HG03469 (cell line): ENCODE measurements around the gene PYGO2.
A peak's percentile ranks its signal among the peaks of the same experiment; 100 is the strongest.
"Not testable (repeated sequence)": the region's sequence is repeated elsewhere in the genome, so short reads cannot be mapped to it uniquely, and the experiment has no call there.

ENCODE experiments used
- ATAC-seq: cut with Tn5 transposase; IDR thresholded peaks from one replicate; pipeline ENCODE4 v1.9.1; 2021; ENCODE audit warnings: mild to moderate bottlenecking, moderate library complexity, moderate number of reproducible peaks; ENCODE audit not compliant: unreplicated experiment

The PYGO2 gene

DNA sequence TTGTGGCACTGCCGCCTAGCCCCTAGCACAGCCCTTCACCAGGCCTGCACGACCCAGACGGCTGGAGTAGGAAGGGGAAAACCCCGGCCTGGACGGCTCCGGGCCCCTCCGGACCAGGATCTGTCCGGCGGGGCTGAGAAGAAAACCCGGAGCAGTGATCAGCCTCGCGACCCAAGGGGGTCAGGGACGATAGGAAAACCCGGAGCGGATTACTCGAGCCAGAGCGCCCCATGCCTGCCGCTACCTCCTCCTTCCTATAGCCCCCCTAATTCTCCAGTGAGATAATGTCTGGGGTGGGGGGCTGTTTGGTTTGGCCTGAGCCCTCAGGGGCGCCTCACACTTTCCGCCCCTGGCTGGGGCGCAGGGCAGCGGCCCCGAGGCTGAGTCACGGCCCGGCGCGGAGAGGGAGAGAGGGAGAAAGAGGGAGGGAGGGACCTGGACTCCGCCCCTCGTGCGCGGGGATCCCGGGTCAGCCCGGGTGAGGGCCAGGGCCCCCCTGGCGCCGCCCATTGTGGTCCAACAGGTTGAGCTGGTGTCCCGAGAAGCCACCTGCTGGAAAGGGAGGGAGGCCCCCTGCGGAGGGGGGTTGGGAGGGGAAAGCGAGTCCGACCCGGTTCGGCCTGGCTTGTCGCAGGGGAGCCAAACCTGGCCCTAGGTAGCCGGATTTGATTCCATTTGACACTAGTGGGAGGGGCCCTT, 39.3 kb upstream of the PYGO2 start:
- peak; percentile 22 for ATAC-seq

DNA sequence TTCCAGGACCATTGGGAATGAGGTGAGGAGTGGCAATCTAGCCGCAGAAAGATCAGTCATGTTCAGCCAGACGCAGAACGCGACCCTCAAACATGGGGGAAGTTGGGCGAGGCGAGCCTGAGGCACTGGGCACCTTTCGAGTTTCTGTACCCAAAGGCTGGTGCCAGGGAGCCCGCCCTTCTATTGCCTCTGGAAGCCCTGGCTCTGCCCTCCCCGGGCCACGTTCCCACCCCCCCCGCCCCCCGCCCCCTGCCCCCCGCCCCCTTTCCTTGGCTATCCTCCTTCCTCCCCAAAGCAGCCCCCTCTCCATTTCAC, 38.8 kb upstream of the PYGO2 start:
- no peak for ATAC-seq

DNA sequence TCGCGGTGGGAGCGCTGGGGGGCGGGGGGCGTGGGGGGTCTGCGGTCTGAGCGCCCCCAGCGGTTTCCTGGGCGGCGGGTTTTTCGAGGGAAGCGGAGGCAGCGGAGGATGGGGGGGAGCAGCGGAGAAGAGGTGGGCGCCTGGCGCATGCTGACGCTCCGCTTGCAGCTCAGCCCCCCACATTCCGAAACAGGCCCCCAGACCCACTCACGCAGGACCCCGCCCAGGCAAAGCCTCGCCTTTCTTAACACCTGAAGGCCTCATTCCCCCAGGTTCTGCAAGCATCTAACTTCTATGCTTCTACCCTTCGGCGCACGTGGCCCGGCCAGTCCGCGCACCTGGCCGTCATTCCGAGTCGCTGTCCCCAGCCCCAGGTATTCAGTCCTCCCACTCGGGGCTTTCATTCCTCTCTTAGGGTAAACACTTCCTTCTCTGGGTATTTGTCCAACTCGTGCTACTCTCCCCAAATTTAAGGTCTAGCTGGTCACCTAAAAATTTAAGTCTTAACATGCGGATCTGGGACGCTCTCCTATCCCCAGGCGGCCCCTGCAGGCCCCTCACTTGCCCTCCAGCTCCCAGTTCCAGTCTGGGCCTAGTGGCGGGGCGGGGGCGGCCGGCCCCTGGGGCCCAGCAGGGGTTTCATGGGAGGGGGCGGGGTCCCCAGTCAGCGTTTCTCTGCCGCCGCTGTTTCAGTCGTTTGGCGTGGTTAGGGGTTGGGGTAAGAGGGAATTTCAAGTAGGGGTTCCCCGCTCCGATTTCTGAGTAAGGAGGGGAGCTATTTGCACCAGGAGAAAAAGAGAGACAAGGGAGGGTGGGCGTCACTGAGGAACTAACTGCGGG, 38.2 kb upstream of the PYGO2 start:
- no peak for ATAC-seq

DNA sequence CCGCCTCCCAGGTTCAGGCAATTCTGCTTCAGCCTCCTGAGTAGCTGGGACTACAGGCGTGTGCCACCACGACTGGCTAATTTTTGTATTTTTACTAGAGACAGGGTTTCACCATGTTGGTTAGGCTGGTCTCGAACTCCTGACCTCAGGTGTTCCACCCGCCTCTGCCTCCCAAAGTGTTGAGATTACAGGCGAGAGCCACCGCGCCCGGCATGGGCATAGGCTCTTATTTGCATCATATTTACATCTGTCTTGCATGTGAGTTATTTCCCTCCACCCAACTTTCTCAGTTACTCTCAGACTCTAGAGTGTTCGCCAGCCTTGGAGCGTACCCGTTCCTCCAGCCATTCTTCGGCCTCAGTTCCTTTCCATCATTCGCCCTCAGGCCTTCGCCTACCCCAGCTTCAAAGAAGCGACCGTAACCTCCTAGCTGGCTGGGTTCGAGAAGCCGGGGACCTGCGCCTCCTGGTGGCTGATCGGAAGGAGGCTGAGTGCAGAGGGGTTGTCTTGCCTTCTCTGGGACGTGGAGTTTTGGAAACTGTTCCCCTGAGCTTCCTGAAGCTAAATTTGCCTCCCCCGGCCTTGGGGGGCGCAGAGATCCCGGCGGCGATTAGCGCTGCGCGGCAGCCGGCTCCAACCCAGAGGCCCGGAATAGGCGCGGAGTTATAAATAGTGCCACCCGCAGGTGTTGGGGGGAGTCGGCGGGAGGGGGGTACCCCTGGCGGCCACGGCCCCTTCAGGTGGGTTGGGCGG, 37.4 kb upstream of the PYGO2 start:
- no peak for ATAC-seq

DNA sequence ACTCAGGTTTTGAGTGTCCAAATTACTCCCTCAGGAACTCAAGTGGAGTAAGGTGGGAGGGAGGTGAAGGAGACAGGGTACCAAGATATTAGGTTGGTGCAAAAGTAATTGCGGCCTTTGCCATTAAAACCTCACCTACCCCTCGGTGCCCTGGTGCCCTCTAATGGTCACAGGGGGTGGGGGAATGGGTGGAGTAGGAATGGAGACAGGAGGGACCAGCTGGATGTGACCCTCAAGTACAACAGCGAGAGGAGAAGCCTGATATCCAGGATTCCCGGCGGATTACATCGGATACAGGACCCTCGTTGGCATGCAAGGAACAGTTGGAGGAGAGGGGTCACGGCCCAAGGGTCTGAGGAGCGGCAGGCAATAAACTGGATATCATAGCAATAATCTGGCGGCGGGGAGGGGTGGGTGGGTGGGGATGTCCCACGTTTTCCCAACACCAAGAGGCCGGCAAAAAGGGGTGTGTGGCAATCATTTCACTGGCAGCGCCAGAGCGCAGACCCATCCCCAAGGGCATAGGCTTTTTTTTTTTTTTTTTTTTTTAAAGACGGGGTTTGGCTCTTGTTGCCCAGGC, 36.7 kb upstream of the PYGO2 start:
- ATAC-seq: no peak

DNA sequence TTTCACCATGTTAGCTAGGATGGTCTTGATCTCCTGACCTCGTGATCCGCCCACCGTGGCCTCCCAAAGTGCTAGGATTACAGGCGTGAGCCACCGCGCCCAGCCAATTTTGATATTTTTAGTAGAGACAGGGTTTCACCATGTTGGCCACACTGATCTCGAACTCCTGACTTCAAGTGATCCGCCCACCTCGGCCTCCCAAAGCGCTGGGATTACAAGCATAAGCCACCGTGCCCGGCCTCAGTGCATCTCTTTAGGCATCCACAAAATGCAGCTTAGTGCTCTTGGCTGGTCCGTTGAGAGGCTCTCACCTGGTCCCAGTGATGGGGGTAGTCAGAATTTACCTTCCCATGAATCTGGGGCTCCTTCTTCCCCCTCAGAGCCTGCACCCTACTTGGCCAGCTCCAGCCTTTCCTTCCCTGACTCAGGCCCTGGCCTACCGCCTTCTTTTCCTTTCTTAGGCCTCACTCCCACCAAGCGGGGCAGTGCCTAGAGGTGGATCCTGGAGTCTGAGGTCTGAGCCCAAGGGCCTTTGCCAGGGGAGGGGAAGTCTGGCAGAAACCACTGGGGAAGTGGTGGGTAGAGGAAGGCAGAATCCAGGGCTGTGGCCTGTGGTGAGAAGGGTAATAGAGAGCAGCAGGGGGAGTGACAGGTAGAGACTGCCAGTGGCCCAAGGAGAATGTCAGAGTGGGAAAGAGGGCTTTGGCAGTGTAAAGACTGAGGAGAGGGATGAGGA, 35.6 kb upstream of the PYGO2 start:
- no peak for ATAC-seq

DNA sequence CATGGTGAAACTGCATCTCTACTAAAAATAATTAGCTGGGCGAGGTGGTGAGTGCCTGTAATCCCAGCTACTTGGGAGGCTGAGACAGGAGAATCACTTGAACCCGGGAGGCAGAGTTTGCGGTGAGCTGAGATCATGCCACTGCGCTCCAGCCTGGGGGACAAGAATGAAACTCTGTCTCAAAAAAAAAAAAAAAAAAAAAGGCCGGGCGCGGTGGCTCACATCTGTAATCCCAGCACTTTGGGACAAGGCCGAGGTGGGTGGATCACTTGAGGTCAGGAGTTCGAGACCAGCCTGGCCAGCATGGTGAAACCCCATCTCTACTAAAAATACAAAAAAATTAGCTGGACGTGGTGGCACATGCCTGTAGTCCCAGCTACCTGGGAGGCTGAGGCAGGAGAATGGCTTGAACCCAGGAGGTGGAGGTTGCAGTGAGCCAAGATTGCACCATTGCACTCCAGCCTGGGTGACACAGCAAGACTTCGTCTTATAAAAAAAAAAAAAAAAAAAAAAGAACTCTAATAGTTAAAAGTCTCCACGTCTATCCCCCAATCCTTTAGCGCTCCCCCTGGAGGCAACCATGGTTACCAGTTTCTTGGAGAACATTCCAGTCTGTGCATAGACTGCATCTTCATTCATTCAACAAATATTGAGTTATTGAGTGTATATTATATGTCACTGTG, 33.9 kb upstream of the PYGO2 start:
- ATAC-seq: not testable (repeated sequence)

DNA sequence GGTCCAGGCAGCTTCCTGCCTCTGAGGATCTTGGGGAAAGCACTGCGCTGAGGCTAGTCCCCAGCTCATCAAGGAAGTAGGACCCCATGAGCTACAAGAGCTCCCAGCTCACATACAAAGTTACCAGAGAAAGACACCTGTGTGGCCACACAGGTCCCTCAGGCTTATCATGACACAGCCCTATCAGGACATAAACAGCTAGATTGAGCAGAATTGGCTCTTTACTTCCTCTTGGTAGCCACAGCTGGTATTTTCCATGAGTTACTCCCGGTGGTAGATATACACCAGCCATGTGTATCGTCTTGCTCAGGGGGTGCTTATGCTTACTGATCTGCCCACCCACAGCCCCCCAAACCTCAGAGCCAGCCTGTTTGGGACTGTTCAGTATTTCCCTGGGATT, 33.0 kb upstream of the PYGO2 start:
- ATAC-seq: no peak

DNA sequence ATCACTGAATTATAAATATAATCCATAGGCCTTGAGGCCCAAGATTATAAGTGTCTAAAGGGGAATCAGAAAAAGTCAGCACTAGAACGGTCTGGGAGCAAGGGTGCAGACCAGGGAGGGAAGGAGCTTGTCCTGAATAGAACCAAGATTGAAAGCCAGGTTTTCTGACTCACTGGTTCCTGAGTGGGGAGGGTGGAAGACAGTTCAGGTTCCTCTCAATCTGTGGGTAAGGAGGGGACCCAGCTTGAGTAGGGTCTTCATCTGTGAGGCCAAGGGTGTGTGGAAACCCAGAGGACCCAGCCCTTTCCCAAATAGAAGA, 32.6 kb upstream of the PYGO2 start:
- ATAC-seq: no peak

DNA sequence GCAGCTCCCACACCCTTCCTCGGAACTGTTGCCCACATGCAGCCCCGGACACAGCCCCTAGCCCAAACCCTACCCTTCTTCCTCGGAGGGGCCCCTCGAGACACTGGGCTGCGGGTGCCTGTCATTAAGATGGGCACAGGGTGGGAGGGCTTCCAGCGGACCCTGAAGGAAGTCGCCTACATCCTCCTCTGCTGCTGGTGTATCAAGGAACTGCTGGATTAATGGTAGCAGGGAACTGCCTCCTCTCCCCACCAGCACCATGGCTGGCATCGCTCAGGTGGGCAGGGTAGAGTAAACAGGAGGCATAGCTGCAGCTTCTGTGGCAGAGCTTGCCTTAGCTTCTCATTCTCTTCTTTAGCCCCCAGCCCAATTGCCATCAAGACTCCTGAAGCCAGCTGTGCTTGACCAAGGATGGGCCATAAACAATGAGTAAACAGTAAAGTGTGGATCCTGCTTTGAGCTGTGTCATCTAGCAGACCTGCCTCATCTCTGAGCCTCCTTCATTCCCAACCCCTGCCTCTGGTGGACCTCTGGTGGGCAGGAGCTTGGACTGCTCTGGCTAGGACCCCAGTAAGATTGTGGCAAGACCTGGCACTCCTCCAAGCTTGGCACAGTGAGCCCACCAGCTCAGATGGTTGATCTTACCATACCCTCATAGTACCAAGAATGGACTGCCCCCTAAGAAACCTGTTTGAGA, 32.1 kb upstream of the PYGO2 start, which contains the start of gene LENEP:
TSS of gene LENEP (plus strand) at position 15 of the 697 bp plus-strand sequence. CDS start at position 37, 22 bp downstream.
- ATAC-seq: no peak

DNA sequence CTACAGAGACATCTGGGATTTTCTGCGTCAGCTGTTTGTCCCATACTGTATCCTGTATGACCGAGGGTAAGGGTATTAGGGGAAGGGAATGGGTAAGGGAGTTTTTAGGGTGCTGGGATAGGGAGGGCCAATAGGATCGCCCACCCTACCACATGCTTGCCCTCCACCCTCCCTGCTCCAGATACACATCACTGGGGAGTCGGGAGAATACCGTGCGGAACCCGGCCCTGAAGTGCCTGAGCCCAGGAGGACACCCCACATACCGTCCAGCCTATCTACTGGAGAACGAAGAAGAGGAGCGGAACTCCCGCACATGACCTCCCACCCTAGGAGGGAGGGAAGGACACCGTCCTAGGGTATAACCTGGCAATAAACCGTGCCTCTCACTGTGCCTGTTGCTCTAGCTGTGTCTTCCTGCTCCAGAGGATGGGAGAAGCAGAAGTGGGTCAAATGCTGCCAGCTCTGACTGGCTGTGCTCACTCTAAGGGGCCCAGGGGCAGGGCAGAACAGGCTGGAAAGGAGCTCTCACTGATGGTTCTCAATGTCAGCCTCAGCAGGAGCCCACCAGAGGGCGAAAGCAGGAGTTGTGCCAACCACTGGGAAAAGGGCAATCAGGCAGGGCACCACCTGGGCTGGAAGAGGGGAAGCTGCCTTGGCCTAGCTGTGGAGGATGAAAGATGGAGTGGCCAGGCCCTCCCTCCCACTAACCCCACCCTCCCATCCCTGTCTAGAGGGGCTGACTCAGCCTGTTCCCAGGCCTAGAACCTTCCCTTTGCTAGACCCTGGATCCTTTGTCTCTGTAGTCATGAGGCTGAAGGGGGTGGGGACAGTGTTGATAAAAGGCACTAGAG, 31.4 kb upstream of the PYGO2 start:
- no peak for ATAC-seq

DNA sequence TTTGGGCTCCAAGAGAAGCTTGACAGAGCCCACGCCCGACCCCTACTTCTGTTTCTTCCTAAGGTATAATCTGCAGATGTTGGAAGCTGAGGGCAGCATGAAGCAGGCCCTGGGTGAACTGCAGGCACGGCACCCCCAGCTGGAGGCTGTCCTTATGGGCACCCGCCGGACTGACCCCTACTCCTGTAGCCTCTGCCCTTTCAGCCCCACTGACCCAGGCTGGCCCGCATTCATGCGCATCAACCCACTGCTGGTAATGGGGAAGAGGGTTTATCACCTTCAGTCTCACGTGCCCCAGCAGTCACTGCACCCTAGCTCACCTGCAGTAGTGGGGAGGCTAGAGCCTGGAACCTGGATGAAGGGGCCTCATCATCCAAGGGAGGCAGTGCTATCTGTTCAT, 28.7 kb upstream of the PYGO2 start:
- no peak for ATAC-seq

DNA sequence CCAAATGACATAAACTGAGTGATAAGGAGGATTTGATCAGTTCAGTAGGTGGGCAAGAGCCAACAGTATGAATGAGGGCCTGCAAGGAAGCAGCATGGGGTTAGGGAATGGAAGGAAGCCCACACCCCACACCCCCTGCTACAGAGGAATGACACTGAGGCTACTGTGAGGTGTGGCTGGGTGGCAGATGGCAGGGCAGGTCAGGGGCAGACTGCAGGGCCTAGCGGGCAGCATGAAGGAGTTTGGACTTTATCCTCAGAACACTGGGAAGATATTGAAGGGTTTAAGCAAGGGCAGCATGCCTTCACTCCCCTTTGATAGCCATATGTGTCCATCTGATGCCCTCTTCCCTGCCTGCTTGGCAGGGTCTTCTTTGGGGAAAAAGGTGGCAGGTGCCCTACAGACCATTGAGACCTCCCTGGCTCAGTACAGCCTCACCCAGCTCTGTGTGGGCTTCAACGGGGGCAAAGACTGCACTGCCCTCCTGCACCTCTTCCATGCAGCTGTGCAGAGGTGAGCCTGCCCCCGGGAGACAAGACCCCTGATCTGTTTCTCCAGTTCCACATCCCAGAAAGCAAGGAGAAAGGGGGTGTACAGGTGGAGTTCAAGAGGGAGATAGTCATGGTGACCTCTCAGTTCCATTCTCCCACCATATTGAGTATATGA, 27.7 kb upstream of the PYGO2 start:
- ATAC-seq: no peak

DNA sequence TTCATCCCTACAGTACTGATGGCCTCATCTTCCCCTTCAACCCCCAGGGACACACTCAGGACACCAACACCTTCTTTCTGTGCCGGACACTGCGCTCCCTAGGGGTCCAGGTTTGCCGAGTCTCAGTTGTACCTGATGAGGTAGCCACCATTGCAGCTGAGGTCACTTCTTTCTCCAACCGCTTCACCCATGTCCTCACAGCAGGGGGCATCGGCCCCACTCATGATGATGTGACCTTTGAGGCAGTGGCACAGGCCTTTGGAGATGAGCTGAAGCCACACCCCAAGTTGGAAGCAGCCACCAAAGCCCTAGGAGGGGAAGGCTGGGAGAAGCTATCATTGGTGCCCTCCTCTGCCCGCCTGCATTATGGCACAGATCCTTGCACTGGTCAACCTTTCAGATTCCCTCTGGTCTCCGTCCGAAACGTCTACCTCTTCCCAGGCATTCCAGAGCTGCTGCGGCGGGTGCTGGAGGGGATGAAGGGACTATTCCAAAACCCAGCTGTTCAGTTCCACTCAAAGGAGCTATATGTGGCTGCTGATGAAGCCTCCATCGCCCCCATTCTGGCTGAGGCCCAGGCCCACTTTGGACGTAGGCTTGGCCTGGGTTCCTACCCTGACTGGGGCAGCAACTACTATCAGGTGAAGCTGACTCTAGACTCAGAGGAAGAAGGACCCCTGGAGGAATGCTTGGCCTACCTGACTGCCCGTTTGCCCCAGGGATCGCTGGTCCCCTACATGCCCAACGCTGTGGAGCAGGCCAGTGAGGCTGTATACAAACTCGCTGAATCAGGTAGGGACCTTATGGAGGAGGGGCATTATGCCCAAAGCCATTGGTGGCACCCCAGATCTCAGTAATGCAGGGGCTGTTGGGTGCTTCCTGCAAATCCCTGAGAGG, 26.7 kb upstream of the PYGO2 start:
- no peak for ATAC-seq

DNA sequence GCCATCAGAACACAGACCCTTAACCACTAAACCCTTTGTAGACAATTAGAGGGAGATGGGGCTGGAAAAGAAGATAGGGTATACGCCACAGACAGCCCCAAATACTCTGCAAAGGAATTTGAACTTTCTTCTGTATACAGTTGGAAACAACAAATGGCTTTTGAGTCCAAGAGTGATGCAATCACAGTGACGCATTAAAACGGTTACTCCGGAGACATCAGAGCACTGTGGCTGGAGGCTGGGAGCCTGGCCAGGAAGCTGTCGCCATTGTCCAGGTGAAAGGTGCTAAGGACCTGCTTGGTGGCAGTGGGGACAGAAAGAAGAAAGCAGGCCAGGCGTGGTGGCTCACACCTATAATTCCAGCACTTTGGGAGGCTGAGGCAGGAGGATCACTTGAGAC, 25.7 kb upstream of the PYGO2 start:
- ATAC-seq: no peak

DNA sequence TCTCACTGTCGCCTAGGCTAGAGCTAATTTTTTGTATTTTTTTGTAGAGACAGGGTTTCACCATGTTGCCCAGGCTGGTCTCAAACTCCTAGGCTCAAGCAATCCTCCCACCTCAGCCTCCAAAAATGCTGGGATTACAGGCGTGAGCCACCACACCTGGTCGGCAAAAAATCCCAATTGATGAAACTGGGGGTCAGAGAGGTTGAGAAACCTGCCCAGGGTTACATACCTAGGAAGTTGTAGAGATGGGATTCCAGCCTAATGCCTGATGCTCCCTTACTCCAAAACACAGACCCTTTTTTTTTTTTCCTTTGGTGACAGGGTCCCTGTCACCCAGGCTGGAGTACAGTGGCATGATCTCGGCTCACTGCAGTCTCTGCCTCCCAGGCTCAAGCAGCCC, 25.2 kb upstream of the PYGO2 start:
- not testable (repeated sequence) for ATAC-seq

DNA sequence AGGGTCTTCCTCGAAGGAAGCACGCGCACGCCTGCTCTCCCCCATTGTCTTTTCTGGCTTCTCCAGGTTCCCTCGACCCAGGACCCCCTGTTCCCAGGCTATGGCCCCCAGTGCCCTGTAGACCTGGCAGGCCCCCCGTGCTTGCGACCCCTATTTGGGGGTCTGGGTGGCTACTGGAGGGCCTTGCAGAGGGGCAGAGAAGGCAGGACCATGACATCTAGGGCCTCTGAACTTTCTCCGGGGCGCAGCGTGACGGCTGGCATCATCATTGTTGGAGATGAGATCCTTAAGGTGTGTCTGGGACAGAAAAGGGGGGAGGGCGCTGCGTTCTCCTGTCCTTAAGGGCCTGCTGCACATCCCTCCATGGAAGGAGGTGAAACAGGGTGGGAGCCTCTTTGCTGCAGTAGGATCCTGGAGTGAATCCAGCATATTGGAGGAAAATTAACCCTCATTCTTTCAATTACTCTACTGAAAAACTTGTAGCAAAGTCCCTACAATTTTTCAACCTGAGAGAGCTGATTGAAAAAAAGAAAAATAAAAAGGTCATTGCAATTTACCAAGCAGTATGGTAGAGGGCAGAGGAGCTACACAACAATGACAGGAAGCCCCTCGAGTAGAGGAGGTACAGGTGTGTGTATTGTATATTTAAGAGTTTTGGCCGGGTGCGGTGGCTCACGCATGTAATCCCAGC, 22.3 kb upstream of the PYGO2 start:
- no peak for ATAC-seq
